GM18526 (cell line): ENCODE data around the gene TMIE.

ENCODE experiments used
- POLR2A ChIP-seq: IDR thresholded peaks from 3 replicates; pipeline ENCODE4 v1.6.1; 2011; ENCODE audit not compliant: insufficient read length; ENCODE audit errors: extremely low read depth

Gene TMIE

GRCh38 chr3:46717447-46718231 lies 16.4 kb downstream of the TMIE start, which contains the start of gene PRSS50:
TSS of gene PRSS50 (minus strand) at chr3:46717869. CDS start at chr3:46717824, 45 bp downstream.
- TF ChIP-seq POLR2A = no peak

- TF ChIP-seq POLR2A = no peak
These were observed 17.9 kb downstream of the TMIE start for GRCh38 chr3:46719044-46719565.

- no peak for TF ChIP-seq POLR2A
These were observed 18.6 kb downstream of the TMIE start for GRCh38 chr3:46719735-46720271.

GRCh38 chr3:46721009-46721408 lies 19.8 kb downstream of the TMIE start:
- no peak for TF ChIP-seq POLR2A

GRCh38 chr3:46722443-46722842 lies 21.3 kb downstream of the TMIE start:
- TF ChIP-seq POLR2A = no peak

GRCh38 chr3:46724424-46724823 lies 23.2 kb downstream of the TMIE start:
- TF ChIP-seq POLR2A = no peak

- TF ChIP-seq POLR2A = no peak
These were observed 24.6 kb downstream of the TMIE start for GRCh38 chr3:46725621-46726314.

- no peak for TF ChIP-seq POLR2A
These were observed 27.8 kb downstream of the TMIE start for GRCh38 chr3:46729038-46729437.

GRCh38 chr3:46730819-46731218 lies 29.6 kb downstream of the TMIE start:
- TF ChIP-seq POLR2A = no peak

- TF ChIP-seq POLR2A = no peak
These were observed 30.6 kb downstream of the TMIE start for GRCh38 chr3:46731795-46732194.

GRCh38 chr3:46733026-46733800 lies 32.0 kb downstream of the TMIE start:
- no peak for TF ChIP-seq POLR2A

- TF ChIP-seq POLR2A = no peak
These were observed 33.6 kb downstream of the TMIE start for GRCh38 chr3:46734773-46735172.

GRCh38 chr3:46736006-46736872 lies 35.0 kb downstream of the TMIE start:
- no peak for TF ChIP-seq POLR2A

- no peak for TF ChIP-seq POLR2A
These were observed 36.1 kb downstream of the TMIE start for GRCh38 chr3:46737329-46737731.
